BLaER1 (cell line): Measurements from ENCODE around the gene GPR180.

ENCODE experiments used
- H3K27ac ChIP-seq: shearing (Covaris generic); formaldehyde crosslinking; 2 replicates; pipeline ENCODE4 v1.8.1; 2022
- H3K27me3 ChIP-seq: shearing (Covaris generic); formaldehyde crosslinking; 2 replicates; pipeline ENCODE4 v1.8.1; 2022
- H3K36me3 ChIP-seq: shearing (Covaris generic); formaldehyde crosslinking; 2 replicates; pipeline ENCODE4 v1.8.1; 2022
- H3K4me1 ChIP-seq: shearing (Covaris generic); formaldehyde crosslinking; 2 replicates; pipeline ENCODE4 v1.8.1; 2022
- H3K4me2 ChIP-seq: shearing (Covaris generic); formaldehyde crosslinking; 2 replicates; pipeline ENCODE4 v1.8.1; 2022
- H3K4me3 ChIP-seq: shearing (Covaris generic); formaldehyde crosslinking; 2 replicates; pipeline ENCODE4 v1.8.1; 2022
- H3K9ac ChIP-seq: shearing (Covaris generic); formaldehyde crosslinking; 2 replicates; pipeline ENCODE4 v1.8.1; 2022
- H3K9me3 ChIP-seq: shearing (Covaris generic); formaldehyde crosslinking; 2 replicates; pipeline ENCODE4 v1.8.1; 2022
- H4K20me1 ChIP-seq: shearing (Covaris generic); formaldehyde crosslinking; 2 replicates; pipeline ENCODE4 v1.8.1; 2022
- Cebpa-rat ChIP-seq: shearing (Covaris generic); IDR thresholded peaks from 2 replicates; pipeline ENCODE4 v1.8.1; 2022

The GPR180 gene

GRCh38 chr13:94660695-94661326 is 59.2 kb downstream of the GPR180 start:
- H3K27ac ChIP-seq = no peak overlapping the region
- H3K4me1 ChIP-seq = no peaks in the 10 kb centered on the region
- no peaks in the 10 kb centered on the region for H4K20me1 ChIP-seq
- no peak for TF ChIP-seq Cebpa-rat
- H3K36me3 ChIP-seq = no peaks in the 10 kb centered on the region
- H3K4me3 ChIP-seq = no peak overlapping the region
- no peaks in the 10 kb centered on the region; the same call in 1 of the 2 replicates for H3K9me3 ChIP-seq
- H3K27me3 ChIP-seq = no peaks in the 10 kb centered on the region
- no peak overlapping the region for H3K4me2 ChIP-seq
- no peak overlapping the region for H3K9ac ChIP-seq

- Histone ChIP-seq H3K27ac (no peak overlapping the region), H3K4me1 (no peaks in the 10 kb centered on the region)
These were observed 59.7 kb downstream of the GPR180 start for GRCh38 chr13:94661406-94661805.

GRCh38 chr13:94662274-94662945 is 60.8 kb downstream of the GPR180 start:
- Histone ChIP-seq H3K4me2 (no peak overlapping the region), H3K4me1 (no peaks in the 10 kb centered on the region), H3K9ac (no peak overlapping the region), H3K36me3 (no peaks in the 10 kb centered on the region), H4K20me1 (no peaks in the 10 kb centered on the region), H3K27ac (no peak overlapping the region), H3K9me3 (no peaks in the 10 kb centered on the region), H3K27me3 (no peaks in the 10 kb centered on the region), H3K4me3 (no peak overlapping the region)
- TF ChIP-seq Cebpa-rat = no peak

More at GRCh38 chr13:94661406-94661805, 59.7 kb downstream of the GPR180 start:
- no peak overlapping the region for H3K9ac ChIP-seq
- no peaks in the 10 kb centered on the region for H3K36me3 ChIP-seq
- H3K9me3 ChIP-seq = no peaks in the 10 kb centered on the region; the same call in 1 of the 2 replicates
- H4K20me1 ChIP-seq = no peaks in the 10 kb centered on the region
- no peak overlapping the region for H3K4me2 ChIP-seq
- no peak overlapping the region for H3K4me3 ChIP-seq
- no peak for TF ChIP-seq Cebpa-rat
- H3K27me3 ChIP-seq = no peaks in the 10 kb centered on the region

GRCh38 chr13:94664889-94665288 is 63.2 kb downstream of the GPR180 start:
- H3K9me3 ChIP-seq = no peaks in the 10 kb centered on the region
- H3K9ac ChIP-seq = no peak overlapping the region
- no peak for TF ChIP-seq Cebpa-rat
- H3K36me3 ChIP-seq = no peaks in the 10 kb centered on the region
- H4K20me1 ChIP-seq = no peaks in the 10 kb centered on the region
- no peak overlapping the region for H3K4me2 ChIP-seq
- no peaks in the 10 kb centered on the region for H3K27me3 ChIP-seq
- H3K27ac ChIP-seq = no peak overlapping the region
- H3K4me1 ChIP-seq = no peaks in the 10 kb centered on the region
- no peak overlapping the region for H3K4me3 ChIP-seq

- H3K27ac ChIP-seq = no peak overlapping the region
- H3K27me3 ChIP-seq = no peaks in the 10 kb centered on the region
- H3K9ac ChIP-seq = no peak overlapping the region
- no peak overlapping the region for H3K4me2 ChIP-seq
- H4K20me1 ChIP-seq = no peaks in the 10 kb centered on the region
- H3K4me1 ChIP-seq = no peaks in the 10 kb centered on the region
- no peaks in the 10 kb centered on the region for H3K9me3 ChIP-seq
- no peak overlapping the region for H3K4me3 ChIP-seq
- TF ChIP-seq Cebpa-rat = no peak
- H3K36me3 ChIP-seq = no peaks in the 10 kb centered on the region
These were observed 64.4 kb downstream of the GPR180 start for GRCh38 chr13:94666065-94666464.

- Histone ChIP-seq H3K4me3 (no peak overlapping the region), H3K36me3 (no peaks in the 10 kb centered on the region), H3K27me3 (no peaks in the 10 kb centered on the region), H3K4me1 (no peaks in the 10 kb centered on the region), H3K4me2 (no peak overlapping the region), H3K9me3 (no peaks in the 10 kb centered on the region), H3K9ac (no peak overlapping the region), H4K20me1 (no peaks in the 10 kb centered on the region), H3K27ac (no peak overlapping the region)
- TF ChIP-seq Cebpa-rat = no peak
These were observed 65.5 kb downstream of the GPR180 start for GRCh38 chr13:94667190-94667589.

GRCh38 chr13:94672400-94672799 is 70.7 kb downstream of the GPR180 start:
- no peak for TF ChIP-seq Cebpa-rat
- Histone ChIP-seq H3K27me3 (no peaks in the 10 kb centered on the region), H3K27ac (no peak overlapping the region)

GRCh38 chr13:94673851-94674250 is 72.2 kb downstream of the GPR180 start:
- no peak for TF ChIP-seq Cebpa-rat
- H3K27me3 ChIP-seq = no peaks in the 10 kb centered on the region
- H3K9ac ChIP-seq = no peak overlapping the region
- H3K4me2 ChIP-seq = no peak overlapping the region
- H4K20me1 ChIP-seq = no peaks in the 10 kb centered on the region
- H3K9me3 ChIP-seq = no peaks in the 10 kb centered on the region
- H3K27ac ChIP-seq = no peak overlapping the region
- H3K36me3 ChIP-seq = no peaks in the 10 kb centered on the region
- H3K4me1 ChIP-seq = no peaks in the 10 kb centered on the region
- H3K4me3 ChIP-seq = no peak overlapping the region

More at GRCh38 chr13:94672400-94672799, 70.7 kb downstream of the GPR180 start:
- no peaks in the 10 kb centered on the region for H3K36me3 ChIP-seq
- no peak overlapping the region for H3K4me3 ChIP-seq
- H3K9me3 ChIP-seq = no peaks in the 10 kb centered on the region
- no peaks in the 10 kb centered on the region for H4K20me1 ChIP-seq
- no peak overlapping the region for H3K9ac ChIP-seq
- H3K4me1 ChIP-seq = no peaks in the 10 kb centered on the region
- H3K4me2 ChIP-seq = no peak overlapping the region

- no peaks in the 10 kb centered on the region for H3K9me3 ChIP-seq
- no peaks in the 10 kb centered on the region for H3K4me1 ChIP-seq
- no peak overlapping the region for H3K4me3 ChIP-seq
- H4K20me1 ChIP-seq = no peaks in the 10 kb centered on the region
- H3K4me2 ChIP-seq = no peak overlapping the region
- no peak overlapping the region for H3K27ac ChIP-seq
- no peaks in the 10 kb centered on the region for H3K27me3 ChIP-seq
- H3K36me3 ChIP-seq = no peaks in the 10 kb centered on the region
- TF ChIP-seq Cebpa-rat = no peak
- H3K9ac ChIP-seq = no peak overlapping the region
These were observed 73.1 kb downstream of the GPR180 start for GRCh38 chr13:94674609-94675348.

- TF ChIP-seq Cebpa-rat = no peak
- no peak overlapping the region for H3K27ac ChIP-seq
These were observed 76.1 kb downstream of the GPR180 start for GRCh38 chr13:94677799-94678198.

More at GRCh38 chr13:94677799-94678198, 76.1 kb downstream of the GPR180 start:
- Histone ChIP-seq H3K36me3 (no peaks in the 10 kb centered on the region), H3K9ac (no peak overlapping the region), H4K20me1 (no peaks in the 10 kb centered on the region), H3K4me1 (no peaks in the 10 kb centered on the region), H3K9me3 (no peaks in the 10 kb centered on the region), H3K4me2 (no peak overlapping the region), H3K27me3 (no peaks in the 10 kb centered on the region), H3K4me3 (no peak overlapping the region)
